Measurements from ENCODE around the gene FRMD4A.

FRMD4A gene

GRCh38 chr10:13858709-13859108 is 472.0 kb downstream of the FRMD4A start:
- DNase-seq (ENCODE audit: low read depth in 1 of 2, low spot score in 1 of 2), result no peak
- no peak overlapping the region for H3K27ac ChIP-seq (replicated peaks)
- no peaks in the 10 kb centered on the region for H3K27me3 ChIP-seq (ENCODE audit: insufficient read depth, poor library complexity, severe bottlenecking)
- TF ChIP-seq GABPA (IDR thresholded peaks at IDR 0.05; ENCODE audit: low read depth) (no peak), CTCF (IDR thresholded peaks at IDR 0.05; ENCODE audit: insufficient read depth, low read length) (no peak), REST (IDR thresholded peaks at IDR 0.05; ENCODE audit: insufficient replicate concordance, low read depth) (no peak), SPI1 (IDR thresholded peaks at IDR 0.05; ENCODE audit: borderline replicate concordance, low read depth) (no peak), POLR2AphosphoS5 (IDR thresholded peaks at IDR 0.05; ENCODE audit: low read depth) (no peak)
- no peak overlapping the region for H3K4me3 ChIP-seq (replicated peaks; ENCODE audit: insufficient read depth, low read length)

- Histone ChIP-seq H3K4me3 (replicated peaks; ENCODE audit: insufficient read depth, low read length) (no peak overlapping the region), H3K27me3 (ENCODE audit: insufficient read depth, poor library complexity, severe bottlenecking) (no peaks in the 10 kb centered on the region), H3K27ac (replicated peaks) (no peak overlapping the region)
- no peak for DNase-seq (ENCODE audit: low read depth in 1 of 2, low spot score in 1 of 2)
- TF ChIP-seq REST (IDR thresholded peaks at IDR 0.05; ENCODE audit: insufficient replicate concordance, low read depth) (no peak), CTCF (IDR thresholded peaks at IDR 0.05; ENCODE audit: insufficient read depth, low read length) (no peak)
These were observed 473.3 kb downstream of the FRMD4A start for GRCh38 chr10:13857451-13857850.

DNA sequence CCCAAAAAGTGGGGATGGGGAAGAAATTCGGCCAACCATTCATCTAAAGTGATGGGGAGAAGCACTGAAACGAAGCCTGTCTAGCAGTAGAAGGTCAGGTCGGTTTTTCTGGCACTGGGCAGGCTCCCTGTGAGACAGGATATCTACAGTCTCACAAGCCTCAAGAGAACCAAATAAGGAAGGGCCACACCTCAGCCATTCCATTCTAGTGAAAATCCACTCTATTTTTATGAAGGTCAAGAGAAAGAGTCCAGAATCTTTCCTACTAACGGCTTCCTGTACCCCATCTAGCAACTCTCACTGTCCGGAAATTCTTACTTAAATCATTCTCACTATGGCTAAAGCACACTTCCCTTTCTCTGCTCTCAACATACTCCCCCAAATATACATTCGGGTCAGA is 476.9 kb downstream of the FRMD4A start:
- H3K27ac ChIP-seq (replicated peaks), result no peak overlapping the region
- DNase-seq (ENCODE audit: low read depth in 1 of 2, low spot score in 1 of 2), result no peak

DNA sequence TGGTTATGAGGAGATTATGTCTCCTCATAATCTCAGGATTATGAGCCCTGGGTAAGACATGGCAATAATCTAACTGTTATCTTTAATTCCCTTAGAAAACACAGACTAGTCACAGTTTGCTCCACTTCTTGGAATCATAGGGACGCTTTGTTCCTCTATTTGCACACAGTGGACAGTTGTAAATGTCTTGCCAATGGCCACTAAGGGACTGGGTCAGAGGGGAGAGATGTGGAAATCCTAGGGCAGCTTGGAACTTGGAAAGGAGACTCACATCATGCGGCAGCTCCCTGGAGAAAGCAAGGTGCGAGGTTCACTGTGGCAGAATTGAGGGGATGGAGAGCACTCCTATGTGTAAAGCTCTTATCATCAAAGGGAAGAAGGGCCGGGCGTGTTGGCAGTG is 477.9 kb downstream of the FRMD4A start:
- Histone ChIP-seq H3K27me3 (ENCODE audit: insufficient read depth, poor library complexity, severe bottlenecking) (no peaks in the 10 kb centered on the region), H3K27ac (replicated peaks) (no peak overlapping the region), H3K4me3 (replicated peaks; ENCODE audit: insufficient read depth, low read length) (no peak overlapping the region)
- DNase-seq (ENCODE audit: low read depth in 1 of 2, low spot score in 1 of 2), result no peak
- TF ChIP-seq REST (IDR thresholded peaks at IDR 0.05; ENCODE audit: insufficient replicate concordance, low read depth) (no peak), POLR2AphosphoS5 (IDR thresholded peaks at IDR 0.05; ENCODE audit: low read depth) (no peak), GABPA (IDR thresholded peaks at IDR 0.05; ENCODE audit: low read depth) (no peak), CTCF (IDR thresholded peaks at IDR 0.05; ENCODE audit: insufficient read depth, low read length) (no peak), SPI1 (IDR thresholded peaks at IDR 0.05; ENCODE audit: borderline replicate concordance, low read depth) (no peak)

More for the DNA sequence above, 476.9 kb downstream of the FRMD4A start:
- Histone ChIP-seq H3K27me3 (ENCODE audit: insufficient read depth, poor library complexity, severe bottlenecking) (no peaks in the 10 kb centered on the region), H3K4me3 (replicated peaks; ENCODE audit: insufficient read depth, low read length) (no peak overlapping the region)
- TF ChIP-seq SPI1 (IDR thresholded peaks at IDR 0.05; ENCODE audit: borderline replicate concordance, low read depth) (no peak), POLR2AphosphoS5 (IDR thresholded peaks at IDR 0.05; ENCODE audit: low read depth) (no peak), GABPA (IDR thresholded peaks at IDR 0.05; ENCODE audit: low read depth) (no peak)

Measured in HL-60 (cell line).